H1 (cell line): ENCODE measurements around the gene NEO1. TPM values are rescaled to one million over a fixed set of nuclear protein-coding genes. Genes with fewer than 3 reads are reported as not detected.

Experiments used
- CTCF ChIA-PET: fragments of 300-600 bp; sonication (Branson Sonifier 250); formaldehyde crosslinking; loops from one replicate; lab custom pipeline; 2021; ENCODE audit not compliant: partially characterized antibody; lab: Charles Lee
- POLR2A ChIA-PET: fragments of 300-600 bp; sonication (Branson Sonifier 250); formaldehyde crosslinking; loops from one replicate; lab custom pipeline; 2021; ENCODE audit warnings: inconsistent platforms; ENCODE audit not compliant: partially characterized antibody; lab: Charles Lee
- DNase-seq, 2 experiments: peaks; one replicate each; pipeline versions ENCODE4 v3.0.0 to v3.0.0-alpha.2; 2010 to 2022; ENCODE audit warnings: low spot score in 2 of 2, low read depth in 1 of 2, mixed read lengths in 1 of 2
- FAIRE-seq: peaks from 2 replicates; lab custom pipeline; 2011; peaks lifted over from hg19 to GRCh38; lab: Jason Lieb, UNC
- H2AFZ ChIP-seq: 2 replicates; pipeline ENCODE4 v1.8.1; 2012; ENCODE audit warnings: low read length, inconsistent platforms
- H2AK5ac ChIP-seq: 2 replicates; pipeline ENCODE4 v1.6.1; 2013; ENCODE audit warnings: low read depth, low read length
- H2BK120ac ChIP-seq: replicated peaks from 2 replicates; pipeline ENCODE3; 2013; ENCODE audit warnings: low read depth, low read length, inconsistent platforms
- H2BK12ac ChIP-seq: 2 replicates; pipeline ENCODE4 v1.6.1; 2013; ENCODE audit warnings: low read depth, low read length
- H2BK15ac ChIP-seq: 2 replicates; pipeline ENCODE4 v1.6.1; 2013; ENCODE audit warnings: low read length
- H2BK20ac ChIP-seq: 2 replicates; pipeline ENCODE4 v1.6.1; 2013; ENCODE audit warnings: low read length
- H2BK5ac ChIP-seq: 2 replicates; pipeline ENCODE4 v1.6.1; 2013; ENCODE audit warnings: low read depth, low read length
- H3K14ac ChIP-seq: 2 replicates; pipeline ENCODE4 v1.6.1; 2013; ENCODE audit warnings: inconsistent platforms; ENCODE audit not compliant: insufficient read length
- H3K18ac ChIP-seq: 2 replicates; pipeline ENCODE4 v1.6.1; 2013; ENCODE audit warnings: low read length; ENCODE audit errors: extremely low read depth
- H3K23ac ChIP-seq: 2 replicates; pipeline ENCODE4 v1.6.1; 2013; ENCODE audit warnings: inconsistent platforms; ENCODE audit not compliant: insufficient read length
- H3K23me2 ChIP-seq: 2 replicates; pipeline ENCODE4 v1.6.1; 2013; ENCODE audit warnings: low read depth, low read length
- H3K27ac ChIP-seq: 2 replicates; pipeline ENCODE4 v1.6.1; 2011; ENCODE audit warnings: low read depth, low read length, inconsistent platforms
- H3K27me3 ChIP-seq, 4 experiments: replicated peaks in 1 of 4; 1 replicate in 1 of 4; 2 replicates in 3 of 4; pipeline versions ENCODE4 v1.6.1 to v1.8.1; 2011 to 2013; ENCODE audit warnings: low read length in 3 of 4, mild to moderate bottlenecking in 3 of 4, inconsistent platforms in 2 of 4, mixed read lengths in 2 of 4, moderate library complexity in 1 of 4; ENCODE audit not compliant: control insufficient read depth in 3 of 4, insufficient read depth in 3 of 4; ENCODE audit errors: extremely low read depth in 1 of 4
- H3K36me3 ChIP-seq, 4 experiments: 2 replicates each; pipeline versions ENCODE4 v1.6.1 to v1.8.1; 2011 to 2013; ENCODE audit warnings: mild to moderate bottlenecking in 4 of 4, low read length in 3 of 4, moderate library complexity in 2 of 4, control low read depth in 1 of 4, inconsistent platforms in 1 of 4; ENCODE audit not compliant: insufficient read depth in 4 of 4, control insufficient read depth in 2 of 4
- H3K4ac ChIP-seq: replicated peaks from 2 replicates; pipeline ENCODE3; 2013; ENCODE audit warnings: low read length, low read depth, mixed read lengths, inconsistent platforms; ENCODE audit not compliant: insufficient read length
- H3K4me1 ChIP-seq, 4 experiments: replicated peaks in 1 of 4; 1 replicate in 1 of 4; 2 replicates in 3 of 4; pipeline versions ENCODE4 v1.6.1 to v1.8.1; 2011 to 2013; ENCODE audit warnings: low read length in 3 of 4, inconsistent platforms in 2 of 4, mixed read lengths in 1 of 4; ENCODE audit not compliant: insufficient read depth in 4 of 4, control insufficient read depth in 3 of 4
- H3K4me2 ChIP-seq, 2 experiments: 2 replicates each; pipeline versions ENCODE4 v1.6.1 to v1.8.1; 2011 to 2013; ENCODE audit warnings: low read depth in 2 of 2, low read length in 2 of 2, control low read depth in 1 of 2, inconsistent platforms in 1 of 2, mild to moderate bottlenecking in 1 of 2; ENCODE audit not compliant: insufficient read depth in 1 of 2
- H3K4me3 ChIP-seq, 4 experiments: fragments of 200-600, 300-600 bp in 1 of 4; sonication (generic), shearing (Covaris generic), sonication (Bioruptor Twin) in 1 of 4; 2 replicates each; pipeline versions ENCODE4 v1.5.1 to v1.8.1; 2011 to 2016; ENCODE audit warnings: low read length in 4 of 4, low read depth in 3 of 4, control low read depth in 2 of 4, inconsistent platforms in 2 of 4, mild to moderate bottlenecking in 2 of 4, mixed read lengths in 1 of 4, moderate library complexity in 1 of 4; ENCODE audit not compliant: insufficient read depth in 2 of 4; ENCODE audit errors: extremely low read depth in 1 of 4
- H3K56ac ChIP-seq: replicated peaks from 2 replicates; pipeline ENCODE3; 2013; ENCODE audit warnings: low read depth, mild to moderate bottlenecking, mixed read lengths, low read length, inconsistent platforms; ENCODE audit not compliant: insufficient read length
- H3K79me1 ChIP-seq: 2 replicates; pipeline ENCODE4 v1.6.1; 2013; ENCODE audit warnings: low read depth, low read length, control low read depth
- H3K79me2 ChIP-seq, 2 experiments: 2 replicates each; pipeline versions ENCODE4 v1.6.1 to v1.8.1; 2012 to 2013; ENCODE audit warnings: low read length in 2 of 2, mild to moderate bottlenecking in 2 of 2, inconsistent platforms in 1 of 2; ENCODE audit not compliant: insufficient read depth in 2 of 2, control insufficient read depth in 1 of 2
- H3K9ac ChIP-seq, 4 experiments: replicated peaks in 1 of 4; 1 replicate in 1 of 4; 2 replicates in 3 of 4; pipeline versions ENCODE4 v1.6.1 to v1.8.1; 2011 to 2013; ENCODE audit warnings: low read depth in 3 of 4, low read length in 3 of 4, control low read depth in 2 of 4, mild to moderate bottlenecking in 2 of 4, moderate library complexity in 2 of 4, inconsistent platforms in 1 of 4; ENCODE audit errors: extremely low read depth in 1 of 4
- H3K9me3 ChIP-seq, 2 experiments: 2 replicates each; pipeline versions ENCODE4 v1.6.1 to v1.8.1; 2012 to 2013; ENCODE audit warnings: mild to moderate bottlenecking in 2 of 2, moderate library complexity in 2 of 2, control low read depth in 1 of 2, inconsistent platforms in 1 of 2, low read depth in 1 of 2, low read length in 1 of 2, mixed read lengths in 1 of 2; ENCODE audit not compliant: insufficient read depth in 2 of 2
- H4K20me1 ChIP-seq, 2 experiments: replicated peaks in 1 of 2; 2 replicates each; pipeline versions ENCODE3 to v1.8.1; 2011 to 2013; ENCODE audit warnings: inconsistent platforms in 2 of 2, low read length in 2 of 2, mild to moderate bottlenecking in 1 of 2; ENCODE audit not compliant: insufficient read depth in 2 of 2, control insufficient read depth in 1 of 2
- H4K5ac ChIP-seq: 2 replicates; pipeline ENCODE4 v1.6.1; 2013; ENCODE audit warnings: low read length, low read depth, mixed read lengths, inconsistent platforms; ENCODE audit not compliant: insufficient read length
- H4K8ac ChIP-seq: 2 replicates; pipeline ENCODE4 v1.8.0; 2013; ENCODE audit warnings: mild to moderate bottlenecking, moderate library complexity, low read length, inconsistent platforms; ENCODE audit not compliant: insufficient read depth; ENCODE audit errors: extremely low read depth
- H4K91ac ChIP-seq: replicated peaks from 2 replicates; pipeline ENCODE3; 2013; ENCODE audit warnings: low read length, mixed read lengths, inconsistent platforms; ENCODE audit not compliant: insufficient read length
- BCL11A ChIP-seq, 2 experiments: IDR thresholded peaks; one replicate each; pipeline ENCODE4 v1.6.1; 2011; ENCODE audit warnings: low read depth in 2 of 2, low read length in 2 of 2, mild to moderate bottlenecking in 2 of 2
- BRCA1 ChIP-seq: IDR thresholded peaks from 2 replicates; pipeline ENCODE4 v1.6.1; 2012; ENCODE audit warnings: low read depth, low read length, improper control_type of control experiment
- CEBPB ChIP-seq: IDR thresholded peaks from 2 replicates; pipeline ENCODE4 v1.6.1; 2012; ENCODE audit warnings: low read depth, low read length
- CHD1 ChIP-seq: IDR thresholded peaks from 2 replicates; pipeline ENCODE4 v1.6.1; 2012; ENCODE audit warnings: low read depth, low read length, improper control_type of control experiment
- CTBP2 ChIP-seq: IDR thresholded peaks from 2 replicates; pipeline ENCODE4 v1.7.0; 2011; ENCODE audit warnings: borderline replicate concordance, mild to moderate bottlenecking, moderate library complexity, mixed read lengths, low read length; ENCODE audit not compliant: insufficient read depth, insufficient read length
- GTF2F1 ChIP-seq: IDR thresholded peaks from 2 replicates; pipeline ENCODE4 v1.6.1; 2012; ENCODE audit warnings: low read depth, low read length, improper control_type of control experiment, borderline replicate concordance
- JUN ChIP-seq: IDR thresholded peaks from 2 replicates; pipeline ENCODE4 v1.6.1; 2011; ENCODE audit warnings: low read depth, mild to moderate bottlenecking, improper control_type of control experiment, low read length
- KDM4A ChIP-seq: IDR thresholded peaks from one replicate; pipeline ENCODE4 v1.7.1; 2012; ENCODE audit warnings: low read depth, mild to moderate bottlenecking, moderate library complexity, low read length, inconsistent platforms; ENCODE audit not compliant: severe bottlenecking
- MAFK ChIP-seq: IDR thresholded peaks from 2 replicates; pipeline ENCODE4 v1.6.1; 2012; ENCODE audit warnings: low read depth, mild to moderate bottlenecking, improper control_type of control experiment, low read length
- NRF1 ChIP-seq: IDR thresholded peaks from 2 replicates; pipeline ENCODE4 v1.6.1; 2011; ENCODE audit warnings: mild to moderate bottlenecking, low read depth, low read length, improper control_type of control experiment
- RBBP5 ChIP-seq: IDR thresholded peaks from 2 replicates; pipeline ENCODE4 v1.7.1; 2012; ENCODE audit warnings: low read depth, mild to moderate bottlenecking, inconsistent platforms, low read length, moderate library complexity, borderline replicate concordance
- TAF7 ChIP-seq: optimal IDR thresholded peaks from 2 replicates; pipeline ENCODE3; 2011; ENCODE audit warnings: low read depth, mild to moderate bottlenecking, inconsistent platforms, low read length, moderate library complexity, borderline replicate concordance
- YY1 ChIP-seq: IDR thresholded peaks from 2 replicates; pipeline ENCODE4 v1.6.1; 2011; ENCODE audit warnings: low read depth, mild to moderate bottlenecking, low read length
- WGBS, 2 experiments: shearing (Covaris generic) in 1 of 2; methylation state at CpG; one replicate each; pipeline versions ENCODE4 v1.1.6 to v1.1.7; 2013 to 2015; ENCODE audit warnings: low lambda C conversion rate in 2 of 2, mixed read lengths in 2 of 2, inconsistent platforms in 1 of 2, low coverage in 1 of 2, missing lambda C conversion rate in 1 of 2; ENCODE audit not compliant: insufficient replicate concordance in 2 of 2, insufficient coverage in 1 of 2, insufficient read length in 1 of 2; ENCODE audit errors: extremely low coverage in 1 of 2, missing lambda C conversion rate in 1 of 2; 5-methylcytosine and 5-hydroxymethylcytosine counted together
- polyA plus RNA-seq, 7 experiments: library from polyadenylated mRNA; depleted of rRNA in 3 of 7; stranded (reverse) in 5 of 7; unstranded in 2 of 7; fragments of >200 nt in 5 of 7; fragments of 200-250 nt in 2 of 7; gene quantifications; 1 replicate in 5 of 7; 2 replicates in 1 of 7; 4 replicates in 1 of 7; pipeline versions ENCODE4 v1.2.1 to v1.2.3, GENCODE V29; 2011 to 2013; ENCODE audit warnings: missing spikeins in 2 of 7, mixed read lengths in 2 of 7
- total RNA-seq: library from RNA; stranded (reverse); fragmentation: NEBNext Ultra II Directional; extraction: Animal tissue kit (Norgen Biotek cat#: 25700); gene quantifications from 2 replicates; pipeline ENCODE4 v1.2.1, GENCODE V29; 2021

Gene NEO1
- total and polyA plus RNA-seq, 2 of the 8 experiments (the other 6 are each of a cell fraction or from before 2014, with no cell fraction given): 36.0 to 51.0 TPM

GRCh38 chr15:73050561-73051295 lies 1.5 kb upstream of the NEO1 start:
- Histone ChIP-seq H2AFZ (peak overlapping the region; percentile 25), H4K5ac (no peak overlapping the region), H2BK120ac (no peak overlapping the region), H3K4me1 (peaks cover 0 to 5% (median 2%) of the 10 kb centered on the region in 4 experiments; a peak in 2 of 7 replicates), H3K56ac (no peak overlapping the region), H3K9me3 (no peaks in the 10 kb centered on the region), H2AK5ac (no peak overlapping the region), H3K4me2 (peak overlapping the region; percentile 74 to 85), H3K4me3 (peak overlapping the region; percentile 66 to 87 (median 69)), H3K79me1 (peaks cover 5% of the 10 kb centered on the region; the same call in 1 of the 2 replicates), H4K8ac (no peak overlapping the region), H3K9ac (peak overlapping the region in 3 of 4 experiments; percentile 1 to 68 (median 66); a peak in 4 of 7 replicates), H3K23me2 (peaks cover 4% of the 10 kb centered on the region), H3K27ac (no peak overlapping the region), H4K91ac (peak overlapping the region; percentile 67), H3K4ac (no peak overlapping the region), H3K36me3 (no peaks in the 10 kb centered on the region), H4K20me1 (peaks cover 0 to 5% of the 10 kb centered on the region in 2 experiments), H2BK20ac (no peak overlapping the region), H3K18ac (no peak overlapping the region), H2BK12ac (no peak overlapping the region), H3K23ac (no peak overlapping the region), H3K79me2 (peaks cover 2 to 25% of the 10 kb centered on the region in 2 experiments; a peak in 3 of 4 replicates), H3K27me3 (no peaks in the 10 kb centered on the region), H2BK5ac (no peak overlapping the region), H2BK15ac (no peak overlapping the region), H3K14ac (no peak overlapping the region)
- FAIRE-seq: no peak
- CTCF ChIA-PET: interaction anchor here (0.7 to 1.0 kb wide), 2 partner anchors 13 to 31 kb away, joined by 4 to 5 read pairs; no protein-coding TSS in a partner anchor
- no peak for DNase-seq
- WGBS, 2 experiments: 40% methylated on average over 10 of the region's 10 CpGs; no CpG with 5 or more reads in 1 of the 2 experiments
- POLR2A ChIA-PET: interaction anchor here (1.4 kb wide), 1 partner anchor 264 kb away, joined by 3 read pairs; no protein-coding TSS in a partner anchor
- no peak for TF ChIP-seq CEBPB
- no peak for TF ChIP-seq TAF7
- TF ChIP-seq CHD1: no peak
- TF ChIP-seq RBBP5: no peak
- no peak for TF ChIP-seq NRF1
- no peak for TF ChIP-seq CTBP2
- no peak for TF ChIP-seq MAFK
- TF ChIP-seq JUN: no peak
- no peak for TF ChIP-seq YY1
- TF ChIP-seq BRCA1: no peak
- TF ChIP-seq GTF2F1: no peak
- TF ChIP-seq KDM4A: no peak
- TF ChIP-seq BCL11A (IDR thresholded peaks at IDR 0.05; ENCODE audit: low read depth in 2 of 2, low read length in 2 of 2): no peak
